AG20443 (cell line): ENCODE results near the gene IFIT1B.
"Not testable (repeated sequence)": the region's sequence is repeated elsewhere in the genome, so short reads cannot be mapped to it uniquely, and the experiment has no call there.

Experiments used
- DNase-seq: peaks from one replicate; pipeline ENCODE4 v3.0.0; 2012; ENCODE audit warnings: low spot score, mixed read lengths

IFIT1B gene

DNA sequence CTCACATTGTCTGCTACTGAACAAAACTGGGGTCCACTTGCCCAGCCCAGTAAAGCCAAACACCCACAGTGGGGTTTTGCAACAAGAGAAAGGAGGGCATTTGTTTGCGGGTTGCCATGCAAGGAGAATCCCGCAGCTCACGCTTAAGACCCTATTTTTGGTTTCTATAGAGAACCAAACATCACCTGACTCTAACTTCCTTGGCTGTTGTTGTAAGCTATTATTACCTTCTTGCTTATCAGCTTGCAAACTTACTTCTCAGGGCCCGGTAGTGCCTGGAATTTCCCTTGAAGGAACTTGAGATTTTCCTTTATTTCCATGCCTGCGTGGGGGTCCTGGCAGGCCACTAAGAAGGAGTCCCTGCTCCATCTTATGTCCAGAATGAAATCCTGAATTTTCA, 29.4 kb upstream of the IFIT1B start:
- no peak for DNase-seq

DNA sequence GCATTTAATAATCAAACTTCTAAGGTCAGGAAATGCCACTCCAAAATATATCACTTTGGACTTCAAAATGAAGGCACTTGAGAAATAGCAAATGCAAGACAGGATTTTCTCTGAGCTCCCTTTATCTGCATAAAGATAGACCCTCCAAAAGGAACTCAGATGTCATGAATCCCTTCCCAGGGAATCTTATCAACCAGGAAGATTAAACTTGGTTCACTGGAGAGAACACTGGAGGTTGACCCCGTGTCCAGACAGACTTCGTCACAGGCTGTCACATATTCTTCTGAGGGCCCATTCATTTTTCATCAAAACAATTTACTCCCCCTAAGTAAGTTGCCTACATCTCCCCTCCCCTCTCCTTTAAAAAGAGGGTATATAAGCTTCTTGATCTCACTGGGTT, 28.9 kb upstream of the IFIT1B start:
- no peak for DNase-seq

DNA sequence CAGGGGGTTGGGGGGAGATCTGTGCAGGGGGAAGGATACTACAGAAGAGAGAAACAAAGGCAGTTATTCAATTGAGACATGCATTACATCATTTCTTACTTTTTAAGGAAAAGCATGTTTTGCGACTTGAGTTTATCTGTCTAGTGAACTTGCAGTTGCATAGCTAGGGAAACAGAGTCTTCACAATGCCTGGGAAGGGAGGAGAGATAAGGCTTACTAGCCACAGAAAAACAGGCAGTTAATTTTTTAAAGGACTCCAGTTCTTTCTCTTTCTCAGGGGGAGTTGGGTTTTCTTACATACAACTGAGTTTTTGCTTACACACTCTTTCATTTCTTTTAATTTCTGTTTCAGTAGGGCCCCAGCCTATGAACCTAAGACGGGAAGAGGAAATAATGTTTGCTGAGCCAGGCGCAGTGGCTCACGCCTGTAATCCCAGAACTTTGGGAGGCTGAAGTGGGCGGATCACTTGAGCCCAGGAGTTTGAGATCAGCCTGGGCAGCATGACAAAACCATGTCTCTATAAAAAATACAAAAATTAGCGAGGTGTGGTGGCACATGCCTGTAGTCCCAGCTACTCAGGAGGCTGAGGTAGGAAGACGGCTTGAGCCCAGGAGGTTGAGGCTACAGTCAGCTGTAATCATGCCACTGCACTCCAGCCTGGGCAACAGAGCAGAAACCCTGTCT, 27.1 kb upstream of the IFIT1B start:
- DNase-seq, result not testable (repeated sequence)

DNA sequence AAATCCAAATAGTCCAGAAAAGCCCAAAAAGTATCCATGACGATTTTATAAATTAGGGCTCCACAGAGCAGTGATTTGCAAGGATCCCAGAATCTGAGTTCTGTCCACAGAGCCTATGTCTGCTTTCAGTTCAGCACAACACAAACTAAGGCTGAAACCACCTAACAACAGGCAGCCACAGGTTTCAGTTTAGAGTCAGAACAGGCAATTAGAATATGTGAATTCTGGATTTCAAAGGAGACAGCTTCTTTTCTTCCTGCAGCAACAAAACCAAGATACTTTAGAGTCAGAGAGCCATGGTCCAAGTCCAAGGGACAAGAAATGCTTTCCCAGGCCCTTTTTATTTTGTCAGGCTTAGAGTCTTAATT, 26.5 kb upstream of the IFIT1B start:
- DNase-seq, result no peak

DNA sequence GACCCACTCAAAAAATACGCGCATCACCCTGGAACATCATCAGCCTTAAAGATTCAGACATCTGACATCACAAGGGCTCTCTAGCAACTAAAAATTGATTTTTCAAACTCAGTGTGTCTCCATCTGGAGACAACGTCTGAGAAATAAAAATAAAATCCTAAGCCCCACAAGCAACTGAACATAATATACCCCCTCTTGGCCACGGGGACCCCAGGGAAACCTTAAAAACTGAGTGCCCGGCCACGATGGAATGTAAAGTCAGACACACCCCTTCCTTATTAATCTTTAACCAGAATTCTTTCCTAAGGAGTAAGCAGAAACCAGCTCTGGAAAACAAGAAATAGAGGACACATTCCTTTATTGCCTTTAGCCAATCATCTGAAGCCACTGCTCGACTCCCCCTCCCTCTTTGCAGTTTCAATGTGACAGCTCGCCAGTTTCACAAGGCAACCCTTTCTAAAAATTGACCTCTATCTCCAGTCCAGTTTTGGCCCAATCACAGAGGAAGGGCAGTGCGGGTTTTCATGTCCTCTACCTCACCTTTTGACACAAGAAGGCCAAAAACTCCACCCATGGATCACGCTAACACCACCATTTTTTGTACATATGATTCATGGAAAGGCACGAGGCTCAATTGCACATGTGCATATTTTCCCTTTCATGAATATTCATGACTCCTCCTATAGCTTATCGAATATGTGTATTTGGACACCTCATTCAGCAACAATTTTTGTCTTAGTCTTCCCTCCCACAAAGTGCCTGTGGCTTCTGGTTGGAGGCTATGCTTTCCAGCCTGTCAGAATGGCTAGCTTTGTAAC, 25.9 kb upstream of the IFIT1B start:
- peak; percentile 81 for DNase-seq

DNA sequence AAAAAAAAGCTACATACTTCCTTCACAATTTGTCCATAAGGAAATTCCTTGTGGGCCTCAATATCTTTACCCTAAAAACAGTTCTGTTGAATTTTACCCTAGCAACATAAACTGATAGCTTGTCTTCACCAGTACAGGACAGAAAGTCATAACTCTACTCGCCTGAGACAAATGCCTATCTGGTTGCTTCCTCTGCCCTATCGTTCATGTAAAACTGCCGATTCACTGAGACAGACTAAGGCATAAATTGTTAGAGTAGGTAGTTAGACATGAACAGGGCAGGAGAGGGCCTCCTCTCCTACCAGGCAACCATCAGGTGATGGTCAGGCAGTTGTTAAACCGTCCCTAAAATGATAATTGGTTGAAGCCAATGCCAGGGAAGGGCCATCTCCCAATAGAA, 25.1 kb upstream of the IFIT1B start:
- DNase-seq, result no peak

DNA sequence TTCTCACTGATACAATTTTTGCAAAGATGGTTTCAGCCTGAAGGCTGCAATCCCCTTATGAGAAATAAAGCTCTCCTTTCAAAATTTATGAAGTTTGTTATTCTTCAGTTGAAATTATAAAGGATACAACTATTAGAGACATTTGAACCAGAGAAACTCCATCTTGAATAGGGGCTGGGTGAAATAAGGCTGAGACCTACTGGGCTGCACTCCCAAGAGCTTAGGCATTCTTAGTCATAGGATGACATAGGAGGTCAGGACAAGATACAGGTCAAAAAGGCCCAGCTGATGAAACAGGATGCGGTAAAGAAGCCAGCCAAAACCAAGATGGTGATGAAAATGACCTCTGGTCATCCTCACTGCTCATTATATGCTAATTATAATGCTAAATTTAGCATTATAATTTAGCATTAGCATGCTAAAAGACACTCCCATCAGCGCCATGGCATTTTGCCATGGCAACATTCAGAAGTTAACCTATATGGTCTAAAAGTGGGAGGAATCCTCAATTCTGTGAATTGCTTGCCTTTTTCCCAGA, 22.4 kb upstream of the IFIT1B start:
- DNase-seq, result no peak

DNA sequence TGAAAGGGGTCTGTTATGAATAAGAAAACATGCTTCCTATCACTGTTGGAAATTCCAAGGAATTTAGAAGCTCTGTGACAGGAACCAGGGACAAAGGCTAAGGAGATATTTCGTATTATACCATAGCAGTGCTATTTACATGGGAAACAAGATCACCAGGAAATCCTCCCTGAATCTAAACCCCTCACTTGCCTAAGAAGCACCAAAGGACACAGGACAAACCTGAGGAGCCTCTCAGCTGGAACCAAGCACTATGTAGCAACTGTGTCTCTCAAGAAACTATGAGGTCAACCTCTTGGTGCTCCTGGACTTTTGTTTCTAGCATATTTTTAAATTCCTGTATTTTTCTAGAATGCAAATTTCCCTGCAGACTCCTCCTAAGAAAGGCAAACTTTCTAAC, 20.8 kb upstream of the IFIT1B start:
- no peak for DNase-seq

DNA sequence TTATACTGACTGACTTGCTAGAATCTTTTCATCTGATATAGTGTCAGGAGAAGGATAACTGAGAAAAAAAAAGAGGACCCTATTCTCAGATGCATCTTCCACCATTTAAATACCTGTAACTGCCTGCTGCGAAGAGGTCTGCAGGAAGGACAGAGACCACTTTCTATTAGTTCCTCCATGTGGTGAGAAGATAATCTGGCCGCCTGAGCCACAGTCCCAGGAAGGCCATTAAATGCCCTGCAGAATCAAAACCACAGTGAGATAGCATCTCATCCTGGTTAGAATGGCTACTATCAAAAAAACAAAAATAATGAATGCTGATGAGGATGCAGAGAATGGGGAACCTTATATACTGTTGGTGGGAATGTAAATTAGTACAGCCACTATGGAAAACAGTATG, 19.9 kb upstream of the IFIT1B start:
- no peak for DNase-seq

DNA sequence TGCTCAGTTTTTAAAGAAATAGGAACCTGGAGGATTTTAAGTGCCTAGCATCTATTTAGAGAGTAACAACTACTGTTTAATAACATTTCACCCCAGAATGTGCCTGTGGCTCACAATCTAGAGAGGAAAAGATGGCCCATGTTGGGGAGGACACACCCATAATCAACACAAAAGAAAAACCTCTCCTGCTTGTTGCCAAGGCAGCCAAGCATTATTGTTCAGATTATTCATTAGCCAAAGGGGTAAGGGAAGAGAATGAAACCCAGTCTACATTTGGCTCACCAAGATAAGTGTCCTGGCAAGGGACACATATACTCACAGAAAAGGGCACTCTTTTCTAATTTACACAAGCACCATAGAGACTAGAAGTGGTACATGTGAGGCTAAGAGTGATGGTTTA, 17.7 kb upstream of the IFIT1B start:
- no peak for DNase-seq

DNA sequence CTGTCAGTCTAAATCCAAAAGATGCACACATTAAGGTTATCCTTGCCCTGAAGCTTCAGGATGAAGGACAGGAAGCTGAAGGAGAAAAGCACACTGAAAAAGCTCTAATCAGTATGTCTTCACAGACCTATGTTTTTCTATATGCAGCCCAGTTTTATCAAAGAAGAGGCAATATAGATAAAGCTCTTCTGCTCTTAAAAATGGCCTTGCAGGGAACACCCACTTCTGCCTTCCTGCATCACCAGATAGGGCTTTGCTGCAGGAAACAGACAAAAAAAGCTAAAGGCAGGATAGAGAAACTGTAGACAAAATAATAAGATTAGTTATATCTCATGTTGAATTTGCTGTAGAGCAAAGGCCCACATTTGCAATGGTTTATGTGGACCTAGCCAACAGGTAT, 14.9 kb upstream of the IFIT1B start:
- DNase-seq, result no peak

DNA sequence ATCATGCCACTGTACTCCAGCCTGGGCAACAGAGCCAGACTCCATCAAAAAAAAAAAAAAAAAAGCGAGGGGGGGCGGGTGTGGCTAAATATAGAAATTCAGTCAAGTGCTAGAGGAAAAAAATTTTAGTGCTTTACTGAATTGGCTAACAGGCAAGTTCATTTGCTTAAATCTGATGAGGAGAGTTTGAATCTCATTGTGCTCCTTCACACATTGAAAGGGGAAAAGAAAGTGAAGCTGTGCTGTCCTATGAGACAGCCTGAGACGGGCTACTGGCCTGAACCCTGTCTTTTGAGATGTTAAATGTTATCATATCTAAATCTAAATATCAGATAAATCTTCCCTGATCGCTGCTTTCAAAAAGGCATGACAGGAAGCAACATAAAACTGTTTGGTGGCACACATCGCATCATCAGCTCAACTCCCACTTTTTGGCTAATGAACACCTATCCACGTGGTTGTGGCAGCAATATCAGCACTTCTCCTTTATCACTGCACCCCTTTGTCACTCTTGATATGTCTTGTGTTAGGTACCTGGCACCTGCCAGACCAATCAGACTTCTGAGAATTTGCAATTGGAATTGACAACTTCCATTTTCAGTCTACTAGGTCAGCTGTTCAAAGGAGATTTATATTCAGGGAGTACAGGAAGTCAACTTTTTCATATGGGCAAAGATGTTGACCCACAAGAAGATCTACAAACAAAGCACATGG, 14.0 kb upstream of the IFIT1B start:
- DNase-seq, result no peak

DNA sequence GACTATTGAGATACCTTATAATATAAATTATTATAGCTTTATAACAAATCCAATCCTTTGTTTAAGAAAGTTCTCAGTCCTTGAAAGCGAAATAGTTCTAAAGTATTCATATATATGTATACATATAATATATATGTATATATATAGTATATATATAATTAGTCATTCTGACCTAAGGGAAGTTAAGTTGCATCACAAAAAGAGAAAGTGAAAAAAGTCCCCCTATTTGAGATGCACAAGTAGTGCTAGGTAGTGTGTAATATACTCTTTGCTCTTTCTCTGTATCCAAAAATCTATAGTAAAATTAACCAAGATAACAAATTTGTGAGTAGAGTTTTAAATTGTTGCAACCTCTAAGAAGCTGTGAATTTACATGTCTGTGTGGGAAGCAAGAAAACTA, 13.3 kb upstream of the IFIT1B start:
- no peak for DNase-seq

DNA sequence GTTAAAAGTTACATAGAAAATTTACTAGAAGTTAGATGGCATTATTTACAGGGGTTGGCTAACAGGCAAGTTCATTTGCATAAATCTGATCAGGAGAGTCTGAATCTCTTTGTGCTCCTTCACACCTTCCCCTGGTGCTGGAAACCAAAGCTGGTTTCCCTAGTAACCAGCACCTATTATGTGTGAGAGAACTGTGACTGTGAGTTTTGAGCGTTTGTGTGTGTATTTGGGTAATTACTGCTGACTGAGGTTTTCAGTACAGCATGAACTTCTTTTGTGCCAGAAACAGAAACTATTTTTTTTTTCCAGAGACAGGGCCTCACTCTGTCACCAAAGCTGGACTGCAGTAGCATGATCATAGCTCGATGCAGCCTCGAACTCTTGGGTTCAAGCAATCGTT, 10.3 kb upstream of the IFIT1B start:
- no peak for DNase-seq

DNA sequence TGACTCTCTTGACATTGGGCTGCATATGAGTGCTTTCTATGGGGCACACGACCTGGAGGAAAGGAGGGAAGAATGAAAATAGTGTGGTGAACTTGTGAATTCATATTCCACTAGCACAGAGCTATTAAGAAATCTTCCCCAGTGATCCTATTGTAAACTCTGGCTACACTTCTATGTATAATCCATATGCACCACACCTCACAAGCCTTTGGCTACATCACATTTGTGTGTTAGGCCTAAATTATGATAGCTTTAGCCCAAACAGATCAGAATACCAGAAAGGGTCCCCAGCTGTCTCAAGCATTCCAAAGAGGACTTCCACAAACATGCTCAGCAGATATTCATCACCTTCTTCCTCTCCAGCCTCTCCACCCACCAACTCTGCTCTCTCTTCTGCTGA, 9.7 kb upstream of the IFIT1B start:
- no peak for DNase-seq

DNA sequence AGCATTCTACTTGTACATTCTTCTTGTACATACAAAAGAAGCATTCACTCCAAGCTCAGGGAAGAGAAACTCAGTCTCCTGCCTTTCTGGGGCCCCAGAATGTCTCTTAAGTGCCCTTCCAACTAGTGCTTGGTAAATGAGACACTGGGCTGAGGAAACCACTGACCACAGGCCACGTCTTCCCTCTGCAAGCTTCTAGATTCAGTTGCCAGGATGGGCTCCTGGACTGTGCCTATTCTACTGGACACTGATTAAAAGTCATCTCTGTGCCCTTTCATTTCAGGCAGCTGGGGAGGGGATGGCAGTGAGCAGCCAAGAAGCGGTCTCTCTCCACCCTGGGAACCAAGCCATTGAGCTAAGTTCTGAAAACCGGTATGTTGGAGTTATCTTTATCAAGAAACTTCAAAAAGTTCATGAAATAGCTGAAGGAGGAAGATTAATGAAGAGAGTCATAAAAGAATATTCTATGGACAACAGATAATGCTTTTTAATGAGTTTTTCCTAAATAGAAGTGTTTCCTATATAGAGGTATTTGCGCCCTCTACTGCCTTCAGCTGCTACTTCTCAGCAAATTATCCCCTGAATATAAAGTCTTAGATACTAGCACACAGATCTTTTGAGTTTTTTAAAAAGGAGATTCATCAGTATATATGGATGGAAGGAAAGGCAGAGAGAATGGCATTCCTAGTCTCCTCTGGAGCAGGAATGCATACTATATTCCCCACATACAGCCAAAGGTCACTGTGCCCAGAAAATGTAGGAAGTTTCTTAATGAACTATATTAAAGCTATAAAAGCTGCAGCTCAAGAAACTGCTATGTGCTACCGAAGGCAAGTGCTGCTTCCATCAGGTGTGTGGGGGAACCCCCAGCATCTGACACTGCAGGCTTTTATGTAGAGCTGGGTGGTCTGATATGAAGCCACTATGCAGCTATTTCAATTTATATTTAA, 8.4 kb upstream of the IFIT1B start:
- DNase-seq, result peak; percentile 51

DNA sequence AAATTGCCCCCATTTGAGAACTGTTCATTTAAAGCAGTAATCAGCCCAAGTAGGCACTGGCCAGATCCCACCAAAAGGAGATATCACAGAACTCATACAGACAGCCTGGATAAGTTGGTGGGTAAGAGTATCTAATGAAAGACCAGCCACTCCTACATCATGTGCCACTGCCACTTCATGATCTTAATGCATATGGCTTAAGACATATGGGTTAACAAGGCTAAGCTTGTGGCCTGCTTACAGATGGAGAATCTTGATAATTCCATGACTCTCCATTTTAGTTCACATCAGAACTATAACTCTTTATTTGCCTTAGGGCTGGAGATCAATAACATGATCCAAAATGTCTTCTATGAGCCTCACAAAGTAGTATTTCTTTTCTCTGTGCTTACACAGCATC, 6.8 kb upstream of the IFIT1B start:
- DNase-seq, result no peak

DNA sequence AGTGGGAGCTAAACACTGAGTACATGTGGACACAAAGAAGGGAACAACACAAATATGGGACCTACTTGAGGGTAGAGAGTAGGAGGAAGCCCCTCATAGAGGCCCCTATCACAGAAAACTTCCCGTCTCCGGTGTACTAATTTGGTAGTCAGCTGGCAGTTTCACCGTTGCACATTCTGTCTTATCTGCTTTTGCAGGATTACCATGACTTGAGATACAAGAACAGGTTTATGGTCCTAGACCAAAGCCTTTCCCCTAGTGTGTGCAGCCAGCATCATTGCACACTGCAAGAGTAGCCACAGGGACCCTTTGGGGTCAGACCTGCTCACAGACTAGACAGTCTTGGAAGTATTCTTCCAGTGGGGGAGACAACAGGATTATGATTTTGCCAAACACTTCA, 5.9 kb upstream of the IFIT1B start:
- DNase-seq, result no peak

DNA sequence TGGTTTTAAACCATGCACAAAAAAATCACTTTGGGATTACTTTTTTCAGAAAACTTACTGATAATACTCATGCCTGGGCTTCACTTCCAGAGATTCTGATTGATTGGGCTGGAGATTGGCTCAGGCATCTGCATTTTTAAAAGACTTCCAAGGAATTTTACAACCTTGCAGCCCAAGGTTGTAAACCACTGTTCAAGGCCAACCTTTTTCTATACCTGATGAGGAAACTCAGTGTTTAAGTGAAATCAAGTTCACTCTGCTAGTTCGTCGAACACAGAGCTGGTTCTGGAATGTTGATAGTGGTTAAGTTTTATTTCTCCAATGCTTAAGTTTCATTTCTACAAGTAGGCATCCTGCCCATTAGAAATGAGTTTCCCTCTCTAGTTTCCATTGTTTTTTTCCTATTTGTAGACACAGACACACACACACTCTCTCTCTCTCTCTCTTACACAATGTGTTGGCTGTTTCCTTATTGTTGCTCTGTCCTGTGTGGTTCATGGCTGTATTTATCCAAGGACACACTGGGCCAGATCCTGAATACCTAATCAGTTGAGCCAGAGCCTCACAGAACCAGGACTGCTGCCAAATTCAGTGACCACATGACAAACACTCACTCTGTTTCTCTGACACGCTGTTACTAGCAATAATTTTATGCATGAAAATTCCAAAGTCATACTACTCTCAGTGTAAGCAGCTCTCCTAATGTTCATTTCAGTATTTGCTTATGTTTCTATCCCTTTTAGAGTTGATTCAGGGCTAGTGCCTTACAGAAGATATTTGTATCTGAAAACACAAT, 3.7 kb upstream of the IFIT1B start:
- peak; percentile 88 for DNase-seq

DNA sequence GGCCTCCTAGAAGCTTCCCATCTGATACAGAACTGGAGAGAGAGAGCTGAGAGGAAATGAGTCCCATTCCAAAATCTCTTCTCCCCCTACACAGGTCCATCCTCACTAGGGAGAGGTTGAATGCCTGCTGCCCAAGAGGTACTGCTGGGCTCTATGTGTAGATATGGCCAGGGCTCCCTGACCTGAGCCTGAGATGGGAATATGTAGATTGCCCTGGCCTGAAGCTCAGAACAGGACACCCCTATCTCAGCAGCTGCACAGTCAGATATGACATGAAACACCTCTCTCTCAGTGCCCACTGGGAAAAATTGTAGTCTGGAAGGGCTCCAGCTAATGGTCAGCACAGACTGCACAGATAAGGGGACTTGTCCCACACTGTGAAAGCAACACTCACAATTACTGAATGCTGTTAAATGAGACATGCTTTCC, 3.1 kb upstream of the IFIT1B start:
- DNase-seq, result no peak

DNA sequence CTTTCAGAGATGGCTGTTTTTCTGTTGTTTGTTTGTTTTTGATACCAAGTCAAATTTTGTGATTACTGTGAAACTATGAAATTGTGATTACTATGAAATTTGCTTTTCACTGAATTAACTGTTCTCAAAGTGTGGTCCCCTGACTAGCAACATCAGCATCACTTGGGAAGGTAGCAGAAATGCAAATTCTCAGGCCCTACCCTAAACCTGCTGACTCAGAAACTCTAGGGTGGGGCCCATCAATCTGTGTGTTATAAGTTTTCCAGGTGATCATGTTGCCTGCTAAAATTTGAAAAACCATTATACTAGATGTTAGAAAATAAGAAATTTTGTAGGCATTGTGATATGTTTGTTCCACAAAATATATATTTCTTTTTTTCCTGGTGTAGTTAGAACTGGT, 1.2 kb downstream of the IFIT1B start:
- no peak for DNase-seq
